Measurements from ENCODE around the gene RECQL. TPM values are rescaled to one million over a fixed set of nuclear protein-coding genes. Genes with fewer than 3 reads are reported as not detected.
A peak's percentile ranks its signal among the peaks of the same experiment; 100 is the strongest.

Gene RECQL
- total and polyA plus RNA-seq, 2 donors from 2014 or later = 9.0 to 37.5 TPM

DNA sequence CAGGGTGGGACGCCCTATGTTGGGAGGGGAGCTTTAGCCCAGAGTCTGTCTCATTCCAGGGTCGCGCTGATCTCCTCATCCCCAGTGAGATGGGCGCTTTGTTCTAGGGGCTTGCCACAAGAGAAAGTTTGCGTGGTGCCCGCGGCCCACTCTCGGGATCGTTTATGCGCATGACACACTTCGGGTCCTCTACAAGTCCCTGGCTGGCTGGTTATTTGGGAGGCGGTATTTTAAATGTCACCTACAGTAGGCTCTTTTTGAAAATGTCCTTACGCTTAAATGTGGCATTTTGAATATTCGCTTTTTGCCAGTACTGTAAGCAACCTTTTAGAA, 695 bp upstream of the RECQL start:
- peak overlapping the region; percentile 48 to 70 (median 50) for H3K9ac ChIP-seq (ENCODE audit: low read length in 3 of 3)
- H3K4me1 ChIP-seq (ENCODE audit: control insufficient read depth in 2 of 3, insufficient read depth in 2 of 3, low read depth in 1 of 3, low read length in 3 of 3) = peaks cover 0 to 13% (median 11%) of the 10 kb centered on the region in 3 donors
- DNase-seq = peak in 2 of 5 donors; percentile 53 to 71
- H3K36me3 ChIP-seq (ENCODE audit: control insufficient read depth in 2 of 3, insufficient read depth in 3 of 3, low read length in 3 of 3) = peaks cover 0 to 10% (median 5%) of the 10 kb centered on the region in 3 donors
- H3K4me3 ChIP-seq (ENCODE audit: low read length in 3 of 3) = peak overlapping the region; percentile 66 to 91 (median 86)
- no peaks in the 10 kb centered on the region for H3K27me3 ChIP-seq (ENCODE audit: control insufficient read depth, insufficient read depth, low read length)
- H3K27ac ChIP-seq (ENCODE audit: low read depth in 2 of 2, low read length in 2 of 2) = peak overlapping the region; percentile 11 to 58
- no peaks in the 10 kb centered on the region for H3K9me3 ChIP-seq (ENCODE audit: control insufficient read depth in 2 of 3, insufficient read depth in 1 of 3, low read length in 3 of 3)
- FAIRE-seq = no peak
- intact Hi-C loops (cut with DNase I) = no loop called here
- TF ChIP-seq CTCF (IDR thresholded peaks at IDR 0.05; ENCODE audit: borderline replicate concordance, extremely low read depth, insufficient read depth) = no peak

DNA sequence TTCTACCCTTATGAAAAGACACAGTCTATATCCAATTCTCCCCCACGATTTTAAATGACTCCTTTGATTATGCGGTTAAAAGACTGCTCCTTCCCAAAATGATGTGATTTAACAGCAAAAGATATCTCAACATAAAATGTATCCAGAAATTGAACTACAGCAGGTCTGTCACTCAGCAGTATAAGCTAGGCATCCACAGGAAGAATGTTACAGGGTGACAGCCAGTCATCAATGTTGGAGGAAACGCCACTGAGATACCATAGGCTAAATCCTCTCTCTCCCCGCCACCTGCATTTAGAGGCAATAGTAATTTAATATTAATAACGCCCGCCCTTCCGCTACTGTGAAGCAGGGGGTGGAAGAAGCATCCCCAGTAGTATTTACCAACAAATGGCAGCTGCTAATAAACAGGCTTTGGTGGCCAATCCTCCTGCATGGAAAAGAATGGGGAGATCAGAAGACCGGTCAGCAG, 613 bp downstream of the RECQL start:
- TF ChIP-seq CTCF (IDR thresholded peaks at IDR 0.05; ENCODE audit: borderline replicate concordance, extremely low read depth, insufficient read depth) = no peak
- DNase-seq (no peak), FAIRE-seq (no peak)
- no peaks in the 10 kb centered on the region for H3K9me3 ChIP-seq (ENCODE audit: control insufficient read depth in 2 of 3, insufficient read depth in 1 of 3, low read length in 3 of 3)
- H3K27ac ChIP-seq (ENCODE audit: low read depth in 2 of 2, low read length in 2 of 2) = peak overlapping the region; percentile 64 to 68
- H3K4me1 ChIP-seq (ENCODE audit: control insufficient read depth in 2 of 3, insufficient read depth in 2 of 3, low read depth in 1 of 3, low read length in 3 of 3) = peaks cover 0 to 13% (median 11%) of the 10 kb centered on the region in 3 donors
- H3K4me3 ChIP-seq (ENCODE audit: low read length in 3 of 3) = peak overlapping the region; percentile 66 to 91 (median 72)
- H3K36me3 ChIP-seq (ENCODE audit: control insufficient read depth in 2 of 3, insufficient read depth in 3 of 3, low read length in 3 of 3) = peaks cover 3 to 15% (median 6%) of the 10 kb centered on the region in 3 donors
- intact Hi-C loops (cut with DNase I) = no loop called here
- H3K9ac ChIP-seq (ENCODE audit: low read length in 3 of 3) = peak overlapping the region; percentile 3 to 70 (median 48)
- H3K27me3 ChIP-seq (ENCODE audit: control insufficient read depth, insufficient read depth, low read length) = no peaks in the 10 kb centered on the region

DNA sequence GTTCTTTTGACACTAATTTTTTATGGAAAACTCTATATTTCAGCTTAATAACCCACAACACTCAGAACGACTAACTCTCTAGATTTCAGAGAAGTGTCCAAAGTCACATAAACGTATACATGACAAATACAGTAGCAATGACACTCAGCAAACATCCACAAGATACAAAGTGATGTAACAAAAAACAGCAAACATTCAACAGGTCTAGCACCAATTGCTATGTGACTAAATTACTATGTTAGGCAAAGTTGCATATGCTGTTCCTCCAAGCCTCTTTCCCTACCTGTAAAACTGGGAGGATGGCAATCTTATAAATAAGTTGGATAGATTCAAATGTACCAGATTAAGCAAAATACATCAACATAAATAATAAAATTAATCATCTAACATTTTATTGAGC, 1.7 kb downstream of the RECQL start:
- TF ChIP-seq CTCF (IDR thresholded peaks at IDR 0.05; ENCODE audit: borderline replicate concordance, extremely low read depth, insufficient read depth) = no peak
- Histone ChIP-seq H3K4me1 (ENCODE audit: control insufficient read depth in 2 of 3, insufficient read depth in 2 of 3, low read depth in 1 of 3, low read length in 3 of 3) (peaks cover 0 to 13% (median 11%) of the 10 kb centered on the region in 3 donors), H3K27ac (ENCODE audit: low read depth in 2 of 2, low read length in 2 of 2) (no peak overlapping the region), H3K27me3 (ENCODE audit: control insufficient read depth, insufficient read depth, low read length) (no peaks in the 10 kb centered on the region), H3K9me3 (ENCODE audit: control insufficient read depth in 2 of 3, insufficient read depth in 1 of 3, low read length in 3 of 3) (no peaks in the 10 kb centered on the region), H3K9ac (ENCODE audit: low read length in 3 of 3) (no peak overlapping the region), H3K36me3 (ENCODE audit: control insufficient read depth in 2 of 3, insufficient read depth in 3 of 3, low read length in 3 of 3) (peaks cover 6 to 15% (median 7%) of the 10 kb centered on the region in 3 donors), H3K4me3 (ENCODE audit: low read length in 3 of 3) (peak overlapping the region in 1 of 3 donors; percentile 91)
- DNase-seq (no peak), FAIRE-seq (no peak)
- intact Hi-C loops (cut with DNase I) = loop anchor here (10.0 kb wide), 1 partner anchor 55 kb away; no protein-coding TSS in a partner anchor

- Histone ChIP-seq H3K9ac (ENCODE audit: low read length in 3 of 3) (no peak overlapping the region), H3K4me1 (ENCODE audit: control insufficient read depth in 2 of 3, insufficient read depth in 2 of 3, low read depth in 1 of 3, low read length in 3 of 3) (no peaks in the 10 kb centered on the region), H3K4me3 (ENCODE audit: low read length in 3 of 3) (no peak overlapping the region), H3K27ac (ENCODE audit: low read depth in 2 of 2, low read length in 2 of 2) (no peak overlapping the region), H3K27me3 (ENCODE audit: control insufficient read depth, insufficient read depth, low read length) (no peaks in the 10 kb centered on the region), H3K9me3 (ENCODE audit: control insufficient read depth in 2 of 3, insufficient read depth in 1 of 3, low read length in 3 of 3) (no peaks in the 10 kb centered on the region), H3K36me3 (ENCODE audit: control insufficient read depth in 2 of 3, insufficient read depth in 3 of 3, low read length in 3 of 3) (peaks cover 0 to 20% (median 11%) of the 10 kb centered on the region in 3 donors)
- FAIRE-seq (no peak), DNase-seq (no peak)
- intact Hi-C loops (cut with DNase I) = no loop called here
- no peak for TF ChIP-seq CTCF (IDR thresholded peaks at IDR 0.05; ENCODE audit: borderline replicate concordance, extremely low read depth, insufficient read depth)
Measured at GRCh38 chr12:21485998-21486397, 15.4 kb downstream of the RECQL start.
